Adrenal gland (tissue), 5 donors: ENCODE data around the gene SH3GL2.

Experiments used
- CTCF ChIP-seq, 6 experiments: fragments of 450-650 bp in 4 of 6; fragments of 200-600 bp in 2 of 6; sonication (generic) in 1 of 6; IDR thresholded peaks; 1 replicate in 5 of 6; 2 replicates in 1 of 6; pipeline versions ENCODE4 v1.5.1 to v1.8.0; 2016 to 2021; ENCODE audit warnings: antibody characterized with exemption in 6 of 6, mild to moderate bottlenecking in 2 of 6, moderate library complexity in 1 of 6
- POLR2A ChIP-seq, 2 donors: fragments of 450-650 bp; IDR thresholded peaks; one replicate each; pipeline ENCODE4 v1.6.1; 2017; ENCODE audit warnings: antibody characterized with exemption in 2 of 2, mild to moderate bottlenecking in 2 of 2, moderate library complexity in 1 of 2
- donor health status: DM: no; HTN: no; CAD: no.

GRCh38 chr9:17628624-17629023 is 49.8 kb downstream of the SH3GL2 start:
- TF ChIP-seq CTCF (IDR thresholded peaks at IDR 0.05): no peak
- no peak for TF ChIP-seq POLR2A (IDR thresholded peaks at IDR 0.05)
